ENCODE data around the gene TEX14. TPM values are rescaled to one million over a fixed set of nuclear protein-coding genes. Genes with fewer than 3 reads are reported as not detected.

Gene TEX14
- total RNA-seq, 1 experiment from 2014 or later: 0.55 TPM

- Histone ChIP-seq H3F3A (ENCODE audit: insufficient read depth, low read depth) (peaks cover 36% of the 10 kb centered on the region), H3K4me3 (no peak overlapping the region), H3K27ac (no peak overlapping the region), H2AFZ (no peak overlapping the region), H3K9me3 (ENCODE audit: insufficient read depth, low read depth) (no peaks in the 10 kb centered on the region), H3K36me3 (ENCODE audit: low read depth) (no peaks in the 10 kb centered on the region), H3K4me1 (replicated peaks; ENCODE audit: insufficient read depth) (peaks cover 26% of the 10 kb centered on the region), H3K27me3 (ENCODE audit: insufficient read depth, low read depth) (no peaks in the 10 kb centered on the region), H3K4me2 (no peak overlapping the region), H4K20me1 (ENCODE audit: insufficient read depth) (no peaks in the 10 kb centered on the region), H3K79me2 (ENCODE audit: low read depth) (no peaks in the 10 kb centered on the region), H3K9me2 (ENCODE audit: insufficient read depth) (no peaks in the 10 kb centered on the region)
- ChIA-PET CTCF (interaction anchor here (0.6 kb wide), 1 partner anchor 121 kb away, joined by 5 read pairs; no protein-coding TSS in a partner anchor), POLR2A (ENCODE audit: unreplicated experiment) (no interaction called here)
- no peak for DNase-seq
- intact Hi-C loops (cut with micrococcal nuclease; ENCODE audit: unreplicated experiment): no loop called here
- BruUV-seq (replicated peaks): no TSS peak
- TF ChIP-seq EZH2 (IDR thresholded peaks at IDR 0.05; ENCODE audit: low read depth) (no peak), CTCF (conservative IDR thresholded peaks at IDR 0.05) (no peak)
Measured at GRCh38 chr17:58706351-58707140, 14.7 kb upstream of the TEX14 start.

GRCh38 chr17:58703916-58704286 lies 12.1 kb upstream of the TEX14 start:
- no peaks in the 10 kb centered on the region for H4K20me1 ChIP-seq (ENCODE audit: insufficient read depth)
- no peak for DNase-seq
- ChIA-PET CTCF (interaction anchor here (0.6 kb wide), 1 partner anchor 1869 kb away, joined by 15 read pairs; no protein-coding TSS in a partner anchor), POLR2A (ENCODE audit: unreplicated experiment) (interaction anchor here (0.6 to 1.3 kb wide), 2 partner anchors 72 to 97 kb away, joined by 3 to 17 read pairs; no protein-coding TSS in a partner anchor)
- H3K36me3 ChIP-seq (ENCODE audit: low read depth): peaks cover 7% of the 10 kb centered on the region; the same call in 1 of the 2 replicates
- no peak overlapping the region for H3K4me3 ChIP-seq
- peaks cover 32% of the 10 kb centered on the region for H3F3A ChIP-seq (ENCODE audit: insufficient read depth, low read depth)
- no peak overlapping the region for H2AFZ ChIP-seq
- TF ChIP-seq EZH2 (IDR thresholded peaks at IDR 0.05; ENCODE audit: low read depth) (no peak), CTCF (conservative IDR thresholded peaks at IDR 0.05) (no peak)
- peak overlapping the region; percentile 39 for H3K4me2 ChIP-seq
- peak overlapping the region; percentile 59 for H3K27ac ChIP-seq
- no TSS peak for BruUV-seq (replicated peaks)
- no peaks in the 10 kb centered on the region for H3K27me3 ChIP-seq (ENCODE audit: insufficient read depth, low read depth)
- H3K9me2 ChIP-seq (ENCODE audit: insufficient read depth): no peaks in the 10 kb centered on the region
- H3K79me2 ChIP-seq (ENCODE audit: low read depth): no peaks in the 10 kb centered on the region
- intact Hi-C loops (cut with micrococcal nuclease; ENCODE audit: unreplicated experiment): loop anchor here (1.0 to 5.0 kb wide), 4 partner anchors 25 to 185 kb away; no protein-coding TSS in a partner anchor
- H3K4me1 ChIP-seq (replicated peaks; ENCODE audit: insufficient read depth): peaks cover 26% of the 10 kb centered on the region
- H3K9me3 ChIP-seq (ENCODE audit: insufficient read depth, low read depth): no peaks in the 10 kb centered on the region

GRCh38 chr17:58703137-58703915 lies 11.5 kb upstream of the TEX14 start:
- POLR2A ChIA-PET (ENCODE audit: unreplicated experiment): interaction anchor here (0.5 to 1.3 kb wide), 5 partner anchors 46 to 771 kb away, joined by 3 to 17 read pairs (median 5); no protein-coding TSS in a partner anchor
- DNase-seq: peak in 1 of 2 experiments; percentile 84

More at GRCh38 chr17:58703137-58703915, 11.5 kb upstream of the TEX14 start:
- H3K4me1 ChIP-seq (replicated peaks; ENCODE audit: insufficient read depth): peaks cover 26% of the 10 kb centered on the region
- peaks cover 32% of the 10 kb centered on the region for H3F3A ChIP-seq (ENCODE audit: insufficient read depth, low read depth)
- peaks cover 7% of the 10 kb centered on the region; the same call in 1 of the 2 replicates for H3K36me3 ChIP-seq (ENCODE audit: low read depth)
- H3K4me2 ChIP-seq: peak overlapping the region; percentile 39
- BruUV-seq (replicated peaks): no TSS peak
- no peak overlapping the region for H3K4me3 ChIP-seq
- H3K9me3 ChIP-seq (ENCODE audit: insufficient read depth, low read depth): no peaks in the 10 kb centered on the region
- CTCF ChIA-PET: interaction anchor here (0.6 kb wide), 1 partner anchor 1868 kb away, joined by 15 read pairs; no protein-coding TSS in a partner anchor
- TF ChIP-seq CTCF (conservative IDR thresholded peaks at IDR 0.05) (no peak), EZH2 (IDR thresholded peaks at IDR 0.05; ENCODE audit: low read depth) (no peak)
- H2AFZ ChIP-seq: no peak overlapping the region
- H3K79me2 ChIP-seq (ENCODE audit: low read depth): no peaks in the 10 kb centered on the region
- H3K9me2 ChIP-seq (ENCODE audit: insufficient read depth): no peaks in the 10 kb centered on the region
- peak overlapping the region; percentile 59 for H3K27ac ChIP-seq
- no peaks in the 10 kb centered on the region for H3K27me3 ChIP-seq (ENCODE audit: insufficient read depth, low read depth)
- intact Hi-C loops (cut with micrococcal nuclease; ENCODE audit: unreplicated experiment): loop anchor here (1.0 to 5.0 kb wide), 4 partner anchors 25 to 185 kb away; no protein-coding TSS in a partner anchor
- H4K20me1 ChIP-seq (ENCODE audit: insufficient read depth): no peaks in the 10 kb centered on the region

All from PC-9 (cell line).